ENCODE measurements around the gene NUDCD3.
A peak's percentile ranks its signal among the peaks of the same experiment; 100 is the strongest.

The NUDCD3 gene

DNA sequence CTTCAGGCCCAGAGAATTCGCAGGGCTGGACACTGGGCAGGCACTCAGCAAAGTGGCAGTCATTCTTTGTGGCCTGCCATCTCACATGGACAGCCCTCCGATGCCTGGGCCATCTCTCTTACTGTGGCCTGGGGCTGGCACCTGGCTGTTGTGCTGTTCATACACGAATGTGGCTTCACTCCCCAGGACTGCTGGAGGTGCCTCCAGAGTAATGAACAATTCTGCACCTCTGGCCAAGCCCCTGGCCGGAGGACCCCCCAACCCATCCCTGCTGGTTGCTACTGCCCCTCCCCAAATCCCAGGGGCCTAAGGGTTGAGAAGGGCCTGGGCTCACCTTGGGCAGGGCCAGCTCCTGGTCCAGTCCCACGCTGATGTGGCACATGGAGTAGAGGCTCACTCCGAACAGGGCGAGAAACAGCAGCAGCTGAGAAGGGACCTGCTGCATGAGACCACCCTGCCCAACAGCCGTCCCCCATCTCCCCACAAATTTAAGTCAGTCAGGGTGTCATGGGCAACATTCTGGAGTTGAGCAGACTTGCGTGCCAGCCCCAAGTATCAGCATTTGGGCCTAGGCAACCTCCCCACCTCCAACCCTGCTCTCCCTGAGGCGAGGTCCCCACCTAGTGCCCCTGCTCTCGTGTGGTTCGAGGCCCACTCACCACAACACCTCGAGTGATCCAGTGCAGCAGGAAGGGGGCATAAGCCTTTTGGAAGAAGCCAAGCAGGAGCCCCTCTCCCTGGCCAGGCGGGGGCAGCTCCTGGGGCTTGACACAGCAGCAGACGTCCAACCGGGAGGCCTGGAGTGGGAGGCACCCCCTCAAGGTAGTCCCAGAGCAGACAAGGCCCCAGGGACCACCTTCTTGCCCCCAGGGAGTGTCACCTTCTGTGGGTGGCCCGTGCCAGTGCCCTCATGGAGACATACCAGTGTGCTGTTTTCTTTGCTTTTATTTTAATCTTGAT is 41.2 kb upstream of the NUDCD3 start:
- TF ChIP-seq JUND (IDR thresholded peaks at IDR 0.05; ENCODE audit: low read depth) = no peak
- in situ Hi-C loops (cut with HindIII; ENCODE audit: low pct_unique_long_range_greater_than_20kb, low sequenced_read_pairs) = no loop called here
- no peak for DNase-seq (ENCODE audit: low read depth in 1 of 2, low spot score in 1 of 2)

DNA sequence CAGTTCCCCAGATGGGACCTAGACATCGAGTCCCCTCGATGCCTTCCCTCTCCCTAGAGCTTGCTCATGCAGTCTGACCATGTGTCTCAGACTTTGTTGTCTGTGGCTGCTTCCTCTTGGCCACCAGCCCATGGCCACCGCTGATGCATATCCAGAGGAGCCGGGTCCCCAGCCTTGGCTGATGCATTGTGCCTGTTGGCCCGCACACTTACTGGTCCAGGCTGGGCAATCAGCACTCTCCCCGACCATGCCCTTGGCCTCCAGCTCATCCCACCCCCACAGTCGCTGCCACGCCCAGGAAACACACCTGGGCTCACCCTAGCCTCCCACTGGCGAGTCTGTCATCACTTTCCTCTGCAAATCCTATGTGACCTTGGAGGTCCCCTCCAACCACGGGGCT is 40.5 kb upstream of the NUDCD3 start:
- TF ChIP-seq JUND (IDR thresholded peaks at IDR 0.05; ENCODE audit: low read depth) = no peak
- DNase-seq (ENCODE audit: low read depth in 1 of 2, low spot score in 1 of 2) = peak in 1 of 2 experiments; percentile 55
- in situ Hi-C loops (cut with HindIII; ENCODE audit: low pct_unique_long_range_greater_than_20kb, low sequenced_read_pairs) = no loop called here

DNA sequence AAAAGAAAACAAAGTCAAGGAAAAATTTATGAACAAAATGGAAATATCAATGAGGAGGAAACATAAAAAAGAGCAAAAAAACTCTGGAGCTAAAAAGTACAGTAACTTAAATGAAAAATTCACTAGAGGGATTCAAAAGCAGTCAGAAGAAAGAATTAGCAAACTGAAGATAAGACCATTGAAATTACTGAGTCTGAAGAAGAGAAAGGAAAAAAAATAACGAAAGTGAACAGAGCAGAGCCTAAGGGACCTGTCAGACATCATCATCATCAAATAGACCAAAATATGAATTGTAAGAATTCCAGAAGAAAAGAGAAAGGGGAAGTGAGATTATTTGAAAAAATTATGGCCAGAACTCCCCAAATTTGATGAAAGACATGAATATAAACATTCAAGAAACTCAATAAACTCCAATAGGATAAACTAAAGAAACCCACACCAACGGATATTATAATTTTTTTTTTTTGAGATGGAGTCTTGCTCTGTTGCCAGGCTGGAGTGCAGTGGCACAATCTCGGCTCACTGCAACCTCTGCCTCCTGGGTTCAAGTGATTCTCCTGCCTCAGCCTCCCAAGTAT is 34.4 kb upstream of the NUDCD3 start:
- DNase-seq (ENCODE audit: low read depth in 1 of 2, low spot score in 1 of 2) = no peak
- TF ChIP-seq JUND (IDR thresholded peaks at IDR 0.05; ENCODE audit: low read depth) = no peak
- in situ Hi-C loops (cut with HindIII; ENCODE audit: low pct_unique_long_range_greater_than_20kb, low sequenced_read_pairs) = no loop called here

DNA sequence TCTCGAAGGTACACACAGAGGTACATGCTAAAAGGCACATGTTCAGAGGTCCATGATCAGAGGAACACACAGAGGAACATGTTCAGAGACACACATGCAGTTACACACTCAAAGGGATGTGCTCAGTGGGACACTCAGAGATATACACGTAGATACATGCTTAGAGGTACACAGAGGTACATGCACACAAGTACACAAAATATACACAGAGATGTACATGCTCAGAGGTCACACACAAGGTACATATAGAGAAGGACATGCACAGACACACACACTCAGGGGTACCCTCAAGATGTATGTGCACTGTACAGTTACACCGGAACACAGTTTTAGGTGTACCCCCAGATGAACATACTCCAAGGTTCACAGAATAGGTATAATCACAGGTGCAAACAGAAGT is 31.9 kb upstream of the NUDCD3 start:
- DNase-seq (ENCODE audit: low read depth in 1 of 2, low spot score in 1 of 2) = no peak
- no peak for TF ChIP-seq JUND (IDR thresholded peaks at IDR 0.05; ENCODE audit: low read depth)
- in situ Hi-C loops (cut with HindIII; ENCODE audit: low pct_unique_long_range_greater_than_20kb, low sequenced_read_pairs) = no loop called here

DNA sequence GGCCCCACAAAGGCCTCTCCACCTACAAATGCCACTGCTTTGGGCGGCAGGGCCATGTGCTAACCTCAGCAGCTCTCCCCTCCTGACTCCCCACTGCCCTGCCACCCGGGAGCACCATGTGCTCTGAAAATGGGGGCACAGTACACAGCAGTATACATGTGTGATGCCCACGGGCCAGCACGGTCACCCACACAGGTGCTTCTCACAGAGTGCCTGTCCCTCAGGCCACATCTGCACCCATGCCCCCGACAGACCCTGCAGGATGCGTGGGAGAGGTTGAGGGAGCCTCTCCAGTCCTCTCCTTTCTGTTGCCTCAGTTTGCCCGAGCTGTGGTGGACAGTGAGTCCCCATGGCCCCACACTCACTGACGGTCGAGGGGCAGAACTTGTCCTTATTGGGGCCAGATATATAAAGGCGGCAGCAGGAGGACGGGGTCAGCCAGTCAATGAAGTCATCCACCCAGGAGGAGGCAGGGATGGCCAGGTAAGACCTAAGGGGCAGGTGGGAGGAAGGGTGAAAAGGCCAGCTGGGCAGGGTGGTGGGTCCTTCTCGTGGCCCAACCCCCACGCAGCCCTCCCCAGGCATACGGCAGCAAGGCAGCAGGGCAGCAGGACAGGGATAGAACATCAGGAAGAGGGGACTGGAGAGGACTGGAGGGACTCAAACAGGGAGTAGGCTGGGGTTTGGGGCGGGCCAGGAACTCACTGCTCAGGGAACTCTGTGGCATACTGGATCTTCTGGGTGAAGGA is 31.1 kb upstream of the NUDCD3 start:
- DNase-seq (ENCODE audit: low read depth in 1 of 2, low spot score in 1 of 2) = no peak
- in situ Hi-C loops (cut with HindIII; ENCODE audit: low pct_unique_long_range_greater_than_20kb, low sequenced_read_pairs) = no loop called here
- no peak for TF ChIP-seq JUND (IDR thresholded peaks at IDR 0.05; ENCODE audit: low read depth)

DNA sequence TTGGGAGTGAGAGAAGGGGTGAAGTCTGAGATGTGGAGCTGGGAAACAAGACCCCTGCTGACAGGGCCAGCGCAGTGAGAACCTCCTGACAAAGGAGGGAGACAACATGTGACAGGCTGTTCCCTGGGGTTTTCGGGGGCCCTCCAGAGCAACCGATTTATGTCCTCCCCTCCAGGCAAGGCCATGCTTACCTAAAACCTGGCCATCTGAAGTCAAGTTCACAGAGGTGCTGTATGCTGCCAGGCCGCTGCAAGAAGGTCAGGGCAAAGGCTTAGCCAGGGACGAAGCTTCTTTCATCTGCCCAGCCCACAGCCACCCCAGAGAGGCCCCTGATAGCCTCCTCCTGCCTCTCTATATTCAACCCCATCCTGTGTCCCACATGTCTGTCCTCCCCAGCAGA is 30.1 kb upstream of the NUDCD3 start:
- in situ Hi-C loops (cut with HindIII; ENCODE audit: low pct_unique_long_range_greater_than_20kb, low sequenced_read_pairs) = no loop called here
- DNase-seq (ENCODE audit: low read depth in 1 of 2, low spot score in 1 of 2) = no peak
- TF ChIP-seq JUND (IDR thresholded peaks at IDR 0.05; ENCODE audit: low read depth) = no peak

DNA sequence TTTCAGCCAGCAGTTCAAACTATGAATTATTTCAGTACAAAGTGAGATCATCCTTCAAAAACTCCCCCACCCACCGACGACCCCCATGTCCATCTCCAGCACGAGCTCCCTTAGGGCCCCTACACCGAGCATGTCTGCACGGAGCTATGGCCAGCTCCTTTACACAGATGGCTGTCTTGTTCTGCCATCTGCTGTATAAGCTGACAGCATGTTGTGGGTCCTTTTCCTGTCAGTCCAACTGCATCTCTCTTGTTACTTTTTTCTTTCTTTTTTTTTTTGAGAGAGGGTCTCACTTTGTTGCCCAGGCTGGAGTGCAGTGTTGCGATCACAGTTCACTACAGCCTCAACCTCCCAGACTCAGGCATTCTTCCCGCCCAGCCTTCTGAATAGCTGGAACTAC is 29.1 kb upstream of the NUDCD3 start:
- TF ChIP-seq JUND (IDR thresholded peaks at IDR 0.05; ENCODE audit: low read depth) = no peak
- in situ Hi-C loops (cut with HindIII; ENCODE audit: low pct_unique_long_range_greater_than_20kb, low sequenced_read_pairs) = no loop called here
- DNase-seq (ENCODE audit: low read depth in 1 of 2, low spot score in 1 of 2) = no peak

DNA sequence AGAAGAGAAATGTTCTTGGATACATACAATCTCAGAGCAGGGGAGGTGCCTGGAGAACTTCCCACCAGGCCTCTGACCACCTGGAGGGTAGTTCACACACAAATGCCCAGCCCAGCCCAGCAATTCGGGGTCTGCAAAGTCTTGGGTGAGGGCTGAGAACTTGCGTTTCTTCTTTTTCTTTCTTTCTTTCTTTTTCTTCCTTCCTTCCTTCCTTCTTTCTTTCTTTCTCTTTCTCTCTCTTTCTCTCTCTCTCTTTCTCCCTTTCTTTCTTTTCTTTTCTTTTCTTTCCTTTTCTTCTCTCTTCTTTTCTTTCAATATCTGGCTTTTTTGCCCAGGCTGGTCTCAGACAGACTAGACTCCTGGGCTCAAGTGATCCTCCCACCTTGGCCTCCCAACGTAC is 28.3 kb upstream of the NUDCD3 start:
- in situ Hi-C loops (cut with HindIII; ENCODE audit: low pct_unique_long_range_greater_than_20kb, low sequenced_read_pairs) = no loop called here
- no peak for DNase-seq (ENCODE audit: low read depth in 1 of 2, low spot score in 1 of 2)
- TF ChIP-seq JUND (IDR thresholded peaks at IDR 0.05; ENCODE audit: low read depth) = no peak

DNA sequence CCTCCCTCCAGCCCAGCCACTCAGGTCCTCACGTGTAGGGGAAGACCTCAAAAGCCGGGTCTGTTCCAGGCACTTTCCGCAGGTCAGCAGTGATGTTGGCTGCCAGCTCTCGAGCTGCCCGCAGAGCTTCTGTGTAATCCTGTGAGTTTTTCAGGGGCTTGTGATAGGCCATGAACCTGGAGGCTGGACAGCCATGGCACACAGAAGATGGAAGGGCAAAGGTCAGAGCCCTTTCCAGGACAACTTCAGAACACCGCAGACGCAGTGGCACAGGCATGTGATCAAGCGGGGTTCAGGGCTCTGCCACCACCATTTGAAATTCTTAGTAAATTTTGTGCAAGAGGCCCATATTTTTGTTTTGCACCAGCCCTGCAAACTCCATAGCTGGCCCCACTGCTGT is 26.7 kb upstream of the NUDCD3 start:
- TF ChIP-seq JUND (IDR thresholded peaks at IDR 0.05; ENCODE audit: low read depth) = no peak
- no peak for DNase-seq (ENCODE audit: low read depth in 1 of 2, low spot score in 1 of 2)
- in situ Hi-C loops (cut with HindIII; ENCODE audit: low pct_unique_long_range_greater_than_20kb, low sequenced_read_pairs) = no loop called here

DNA sequence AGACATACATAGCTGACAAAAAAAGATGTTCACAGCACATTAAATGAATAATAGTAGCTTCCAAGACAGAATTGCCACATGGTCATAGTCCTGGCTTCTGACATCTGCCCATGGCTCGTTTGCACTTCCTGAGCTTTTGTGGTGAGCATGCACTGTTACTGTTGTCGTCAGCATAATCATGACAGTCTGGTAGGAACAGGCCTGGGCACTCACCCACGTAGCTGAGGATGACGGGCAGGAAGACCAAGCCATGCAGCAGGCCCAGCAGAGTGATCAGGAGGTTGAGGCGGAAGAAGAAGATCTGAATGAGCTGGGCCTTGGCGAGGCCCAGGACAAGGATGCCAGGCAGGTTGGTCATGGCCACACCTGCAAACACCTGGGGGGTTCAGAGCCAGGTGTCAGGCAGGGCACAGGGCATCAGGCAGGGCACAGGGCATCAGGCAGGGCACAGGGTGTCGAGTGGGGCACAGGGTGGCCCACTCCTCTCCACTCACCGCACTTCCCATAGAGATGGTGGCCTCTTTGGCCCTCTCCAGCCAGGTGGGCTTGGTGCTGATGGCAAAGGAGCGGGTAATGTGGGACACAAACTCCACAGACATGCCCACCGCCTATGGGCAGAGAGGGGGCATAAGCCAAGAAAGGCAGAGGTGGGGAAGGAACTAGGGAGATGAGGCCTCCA is 25.3 kb upstream of the NUDCD3 start:
- DNase-seq (ENCODE audit: low read depth in 1 of 2, low spot score in 1 of 2) = no peak
- TF ChIP-seq JUND (IDR thresholded peaks at IDR 0.05; ENCODE audit: low read depth) = no peak
- in situ Hi-C loops (cut with HindIII; ENCODE audit: low pct_unique_long_range_greater_than_20kb, low sequenced_read_pairs) = no loop called here

DNA sequence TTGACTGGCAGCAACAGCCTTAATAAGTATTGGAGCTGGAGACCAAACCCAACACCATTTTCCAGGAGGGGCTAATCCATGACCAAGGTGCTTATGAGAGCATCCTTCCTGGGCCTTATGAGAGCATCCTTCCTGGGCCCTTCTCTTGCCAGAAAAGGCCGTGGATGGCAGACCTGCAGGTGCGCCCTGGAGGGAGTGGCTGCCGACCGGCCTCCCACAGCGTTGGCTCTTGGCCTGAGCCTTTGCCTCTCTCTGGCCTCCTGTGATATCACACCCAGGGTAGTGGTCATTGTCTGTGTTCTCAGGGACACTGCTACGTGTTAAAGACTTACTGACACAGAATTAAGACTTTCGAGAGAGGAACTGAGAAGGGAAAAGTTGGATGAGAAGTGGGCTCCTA is 22.3 kb upstream of the NUDCD3 start:
- no peak for TF ChIP-seq JUND (IDR thresholded peaks at IDR 0.05; ENCODE audit: low read depth)
- no peak for DNase-seq (ENCODE audit: low read depth in 1 of 2, low spot score in 1 of 2)
- in situ Hi-C loops (cut with HindIII; ENCODE audit: low pct_unique_long_range_greater_than_20kb, low sequenced_read_pairs) = no loop called here

DNA sequence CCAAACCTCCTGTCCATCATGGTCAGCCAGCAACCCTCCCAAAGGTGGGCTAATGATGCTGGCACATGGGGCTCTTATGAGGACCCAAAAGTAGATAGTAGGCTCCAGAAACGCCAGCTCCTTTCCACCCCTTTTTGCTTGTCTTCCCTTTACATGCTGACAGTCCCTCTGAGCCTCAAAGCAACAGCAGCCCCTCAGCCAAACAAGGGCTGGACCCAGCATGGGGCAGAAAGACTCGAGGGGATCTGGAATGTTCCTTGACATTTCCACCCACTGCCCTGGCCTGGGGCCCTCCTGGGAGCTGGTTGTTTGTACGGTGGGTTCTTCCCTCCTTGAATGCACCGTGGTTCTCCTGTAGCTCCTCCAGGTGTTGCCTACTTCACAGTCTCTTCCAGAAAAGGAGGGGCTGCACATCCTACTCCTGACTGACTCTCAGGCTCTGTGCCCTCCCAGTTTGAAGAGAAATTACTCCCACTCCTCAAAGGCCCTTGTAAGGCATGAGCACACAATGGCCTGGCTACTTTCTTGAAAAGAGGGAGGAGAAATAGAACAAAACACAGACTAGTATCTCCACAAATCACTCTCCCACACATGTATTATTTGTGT is 21.5 kb upstream of the NUDCD3 start:
- in situ Hi-C loops (cut with HindIII; ENCODE audit: low pct_unique_long_range_greater_than_20kb, low sequenced_read_pairs) = no loop called here
- TF ChIP-seq JUND (IDR thresholded peaks at IDR 0.05; ENCODE audit: low read depth) = no peak

More for the DNA sequence above, 21.5 kb upstream of the NUDCD3 start:
- no peak for DNase-seq (ENCODE audit: low read depth in 1 of 2, low spot score in 1 of 2)
